Endodermal cell (in vitro differentiated cells): ENCODE data around the gene ITPRIPL2. TPM values are rescaled to one million over a fixed set of nuclear protein-coding genes. Genes with fewer than 3 reads are reported as not detected.

Experiments
- DNase-seq: peaks from one replicate; pipeline ENCODE4 v3.0.0-alpha.2; 2017
- H3K27ac ChIP-seq: 2 replicates; pipeline ENCODE4 v1.5.1; 2013; ENCODE audit warnings: mild to moderate bottlenecking, low read depth, low read length, moderate library complexity
- H3K27me3 ChIP-seq: 2 replicates; pipeline ENCODE4 v1.6.1; 2013; ENCODE audit warnings: mild to moderate bottlenecking, low read length, moderate library complexity; ENCODE audit not compliant: insufficient read depth, control insufficient read depth, poor library complexity, severe bottlenecking
- H3K36me3 ChIP-seq: 2 replicates; pipeline ENCODE4 v1.7.0; 2013; ENCODE audit warnings: mild to moderate bottlenecking, low read length, moderate library complexity; ENCODE audit not compliant: control insufficient read depth, insufficient read depth
- H3K4me1 ChIP-seq: one replicate; pipeline ENCODE4 v1.7.0; 2013; ENCODE audit warnings: low read length; ENCODE audit not compliant: control insufficient read depth, insufficient read depth
- H3K4me3 ChIP-seq: 2 replicates; pipeline ENCODE4 v1.5.1; 2013; ENCODE audit warnings: mild to moderate bottlenecking, low read length, moderate library complexity
- H3K9ac ChIP-seq: 2 replicates; pipeline ENCODE4 v1.6.1; 2013; ENCODE audit warnings: mild to moderate bottlenecking, low read length, moderate library complexity; ENCODE audit not compliant: poor library complexity, severe bottlenecking; ENCODE audit errors: extremely low read depth
- H3K9me3 ChIP-seq: 2 replicates; pipeline ENCODE4 v1.6.1; 2013; ENCODE audit warnings: mild to moderate bottlenecking, low read length, moderate library complexity; ENCODE audit not compliant: control insufficient read depth
- H3K27ac Mint-ChIP-seq: 2 replicates; pipeline ENCODE4 v1.8.0; 2020; ENCODE audit warnings: mixed read lengths
- H3K27me3 Mint-ChIP-seq: 2 replicates; pipeline ENCODE4 v1.8.0; 2021; ENCODE audit warnings: mild to moderate bottlenecking, mixed read lengths; ENCODE audit not compliant: insufficient read depth
- H3K36me3 Mint-ChIP-seq: 2 replicates; pipeline ENCODE4 v1.8.0; 2020; ENCODE audit warnings: low read depth, mixed read lengths
- H3K4me1 Mint-ChIP-seq: 2 replicates; pipeline ENCODE4 v1.8.0; 2020; ENCODE audit warnings: mixed read lengths
- H3K4me3 Mint-ChIP-seq: 2 replicates; pipeline ENCODE4 v1.8.0; 2020; ENCODE audit warnings: mild to moderate bottlenecking, moderate library complexity, mixed read lengths
- H3K9me3 Mint-ChIP-seq: 2 replicates; pipeline ENCODE4 v1.8.0; 2020; ENCODE audit warnings: mild to moderate bottlenecking, mixed read lengths
- CTCF ChIP-seq: fragments of 200-600 bp; sonication (generic); conservative IDR thresholded peaks from 2 replicates; pipeline ENCODE4 v1.5.0; 2021; ENCODE audit warnings: antibody characterized with exemption, mild to moderate bottlenecking
- whole genome bisulfite sequencing, 2 experiments: methylation state at CpG; one replicate each; pipeline versions ENCODE4 v1.1.5 to v1.1.7; 2013; ENCODE audit warnings: missing lambda C conversion rate in 2 of 2, mixed read lengths in 1 of 2; ENCODE audit not compliant: insufficient coverage in 1 of 2, insufficient read length in 1 of 2; 5-methylcytosine and 5-hydroxymethylcytosine counted together
- total RNA-seq, 2 donors: library from RNA; stranded (reverse); fragmentation: NEBNext Ultra II Directional in 1 of 2; extraction: Animal tissue kit (Norgen Biotek cat#: 25700) in 1 of 2; gene quantifications; 2 replicates in 1 of 2; 3 replicates in 1 of 2; pipeline ENCODE4 v1.2.1, GENCODE V29; 2021

The ITPRIPL2 gene
- total RNA-seq, 2 donors from 2014 or later, result 13.4 to 19.3 TPM

GRCh38 chr16:19132898-19133297 is 19.1 kb downstream of the ITPRIPL2 start:
- no peak for TF ChIP-seq CTCF
- Mint-ChIP-seq H3K36me3 (no peaks in the 10 kb centered on the region), H3K27me3 (no peaks in the 10 kb centered on the region), H3K9me3 (no peaks in the 10 kb centered on the region), H3K4me1 (peaks cover 37% of the 10 kb centered on the region), H3K27ac (no peak overlapping the region), H3K4me3 (no peak overlapping the region)
- H3K36me3 ChIP-seq, result no peaks in the 10 kb centered on the region
- WGBS, 2 experiments, result 93 to 94% methylated on average over 10 to 11 of the region's 11 CpGs
- no peak overlapping the region for H3K9ac ChIP-seq
- H3K4me1 ChIP-seq, result peaks cover 14% of the 10 kb centered on the region
- DNase-seq, result no peak
- H3K4me3 ChIP-seq, result no peak overlapping the region
- no peak overlapping the region for H3K27ac ChIP-seq
- H3K27me3 ChIP-seq, result no peaks in the 10 kb centered on the region
- no peaks in the 10 kb centered on the region for H3K9me3 ChIP-seq

GRCh38 chr16:19133600-19133999 is 19.8 kb downstream of the ITPRIPL2 start:
- Mint-ChIP-seq H3K27me3 (no peaks in the 10 kb centered on the region), H3K27ac (no peak overlapping the region), H3K4me3 (no peak overlapping the region), H3K36me3 (no peaks in the 10 kb centered on the region), H3K4me1 (peaks cover 38% of the 10 kb centered on the region), H3K9me3 (no peaks in the 10 kb centered on the region)
- peaks cover 14% of the 10 kb centered on the region for H3K4me1 ChIP-seq
- 100% methylated on average over 1 of the region's 1 CpG; no CpG with 5 or more reads in 1 of the 2 experiments for WGBS, 2 experiments
- no peak overlapping the region for H3K27ac ChIP-seq
- no peak for TF ChIP-seq CTCF
- H3K9ac ChIP-seq, result no peak overlapping the region
- H3K4me3 ChIP-seq, result no peak overlapping the region
- no peaks in the 10 kb centered on the region for H3K36me3 ChIP-seq
- no peaks in the 10 kb centered on the region for H3K27me3 ChIP-seq
- no peak for DNase-seq
- no peaks in the 10 kb centered on the region for H3K9me3 ChIP-seq

- H3K9ac ChIP-seq, result no peak overlapping the region
- TF ChIP-seq CTCF, result no peak
- H3K27ac ChIP-seq, result no peak overlapping the region
- no peak overlapping the region for H3K4me3 Mint-ChIP-seq
- no peaks in the 10 kb centered on the region for H3K9me3 ChIP-seq
- peak overlapping the region; percentile 2 for H3K4me3 ChIP-seq
- H3K27ac Mint-ChIP-seq, result no peak overlapping the region
- H3K4me1 ChIP-seq, result peaks cover 14% of the 10 kb centered on the region
- H3K27me3 ChIP-seq, result no peaks in the 10 kb centered on the region
- no peaks in the 10 kb centered on the region for H3K36me3 Mint-ChIP-seq
- H3K36me3 ChIP-seq, result no peaks in the 10 kb centered on the region
- WGBS, 2 experiments, result 56 to 80% methylated on average over 1 to 9 of the region's 10 CpGs
- no peaks in the 10 kb centered on the region for H3K27me3 Mint-ChIP-seq
- peaks cover 35% of the 10 kb centered on the region for H3K4me1 Mint-ChIP-seq
- DNase-seq, result no peak
- H3K9me3 Mint-ChIP-seq, result no peaks in the 10 kb centered on the region
Measured at GRCh38 chr16:19135201-19135842, 21.6 kb downstream of the ITPRIPL2 start.
